Kidney (tissue), 14 donors: Measurements from ENCODE around the gene MYO15A. TPM values are rescaled to one million over a fixed set of nuclear protein-coding genes. Genes with fewer than 3 reads are reported as not detected.
A peak's percentile ranks its signal among the peaks of the same experiment; 100 is the strongest.

Experiments used
- DNase-seq, 5 donors: peaks; one replicate each; pipeline ENCODE4 v3.0.0-alpha.2; 2013 to 2020
- FAIRE-seq: peaks from 2 replicates; lab custom pipeline; 2012; peaks lifted over from hg19 to GRCh38; lab: Jason Lieb, UNC
- H3K27ac ChIP-seq, 2 donors: one replicate each; pipeline ENCODE4 v1.7.0; 2013; ENCODE audit warnings: low read depth in 2 of 2, low read length in 2 of 2, inconsistent platforms in 1 of 2
- H3K27me3 ChIP-seq: one replicate; pipeline ENCODE4 v1.7.1; 2013; ENCODE audit warnings: low read length, inconsistent platforms; ENCODE audit not compliant: control insufficient read depth, insufficient read depth
- H3K36me3 ChIP-seq, 3 donors: one replicate each; pipeline versions ENCODE4 v1.7.0 to v1.7.1; 2013; ENCODE audit warnings: low read length in 3 of 3, control low read depth in 1 of 3, inconsistent platforms in 1 of 3; ENCODE audit not compliant: insufficient read depth in 3 of 3, control insufficient read depth in 2 of 3
- H3K4me1 ChIP-seq, 3 donors: one replicate each; pipeline versions ENCODE4 v1.7.0 to v1.7.1; 2013; ENCODE audit warnings: low read length in 3 of 3, inconsistent platforms in 1 of 3, low read depth in 1 of 3; ENCODE audit not compliant: control insufficient read depth in 2 of 3, insufficient read depth in 2 of 3
- H3K4me3 ChIP-seq, 3 donors: one replicate each; pipeline versions ENCODE4 v1.7.0 to v1.8.1; 2013; ENCODE audit warnings: low read length in 3 of 3, control low read depth in 1 of 3, inconsistent platforms in 1 of 3
- H3K9ac ChIP-seq, 3 donors: one replicate each; pipeline versions ENCODE4 v1.7.0 to v1.7.1; 2013; ENCODE audit warnings: low read length in 3 of 3, control low read depth in 1 of 3, inconsistent platforms in 1 of 3
- H3K9me3 ChIP-seq, 3 donors: one replicate each; pipeline versions ENCODE4 v1.7.0 to v1.7.1; 2013; ENCODE audit warnings: low read length in 3 of 3, control low read depth in 1 of 3, inconsistent platforms in 1 of 3; ENCODE audit not compliant: control insufficient read depth in 2 of 3, insufficient read depth in 1 of 3
- CTCF ChIP-seq: IDR thresholded peaks from 3 replicates; pipeline ENCODE4 v1.5.1; 2012; ENCODE audit warnings: mild to moderate bottlenecking, moderate library complexity, borderline replicate concordance; ENCODE audit not compliant: insufficient read depth; ENCODE audit errors: extremely low read depth
- intact Hi-C: fragments of 100-400 bp; cut with DNase I; formaldehyde crosslinking; loops from one replicate; pipeline ENCODE4 v1.11.1; 2022
- polyA plus RNA-seq: library from polyadenylated mRNA; stranded (reverse); fragments of 350-450 nt; fragmentation: Illumina TruSeq; extraction: RNeasy Lipid Tissue Mini Kit (QIAGEN cat#74804); gene quantifications from one replicate; pipeline ENCODE4 v1.2.3, GENCODE V29; 2014; ENCODE audit warnings: low read depth, low replicate concordance; ENCODE audit not compliant: insufficient read depth
- total RNA-seq: library from RNA; stranded (reverse); fragmentation: NEBNext Ultra II Directional; extraction: Animal tissue kit (Norgen Biotek cat#: 25700); gene quantifications from one replicate; pipeline ENCODE4 v1.2.1, GENCODE V29; 2021
- donor health status: control.
- donor health status: control.
- donor health status: control.
- donor health status: control.
- donor health status: control.
- donor health status: DM: yes; HTN: yes; CAD: no.
- donor health status: Normal renal cell carcinoma (clear cell type).

Gene MYO15A
- total and polyA plus RNA-seq, 2 donors from 2014 or later = 0.80 to 1.3 TPM

- Histone ChIP-seq H3K9ac (peak overlapping the region in 2 of 3 donors; percentile 14 to 20), H3K27me3 (no peaks in the 10 kb centered on the region), H3K36me3 (peaks cover 0 to 18% (median 14%) of the 10 kb centered on the region in 3 donors), H3K4me1 (peaks cover 3 to 61% (median 58%) of the 10 kb centered on the region in 3 donors), H3K27ac (peak overlapping the region; percentile 47 to 89), H3K9me3 (no peaks in the 10 kb centered on the region), H3K4me3 (peak overlapping the region in 1 of 3 donors; percentile 20)
- intact Hi-C loops = no loop called here
- no peak for TF ChIP-seq CTCF
- DNase-seq (peak in 1 of 5 donors; percentile 85), FAIRE-seq (no peak)
Measured at GRCh38 chr17:18191236-18191667, 82.7 kb downstream of the MYO15A start.

- no peak for FAIRE-seq
- Histone ChIP-seq H3K4me3 (no peak overlapping the region), H3K36me3 (peaks cover 0 to 22% (median 19%) of the 10 kb centered on the region in 3 donors), H3K27ac (peak overlapping the region in 1 of 2 donors; percentile 89), H3K4me1 (peaks cover 3 to 61% (median 52%) of the 10 kb centered on the region in 3 donors), H3K27me3 (no peaks in the 10 kb centered on the region), H3K9me3 (no peaks in the 10 kb centered on the region), H3K9ac (no peak overlapping the region)
- DNase-seq = no peak
- intact Hi-C loops = no loop called here
- no peak for TF ChIP-seq CTCF
Measured at GRCh38 chr17:18191967-18192366, 83.4 kb downstream of the MYO15A start.

DNA sequence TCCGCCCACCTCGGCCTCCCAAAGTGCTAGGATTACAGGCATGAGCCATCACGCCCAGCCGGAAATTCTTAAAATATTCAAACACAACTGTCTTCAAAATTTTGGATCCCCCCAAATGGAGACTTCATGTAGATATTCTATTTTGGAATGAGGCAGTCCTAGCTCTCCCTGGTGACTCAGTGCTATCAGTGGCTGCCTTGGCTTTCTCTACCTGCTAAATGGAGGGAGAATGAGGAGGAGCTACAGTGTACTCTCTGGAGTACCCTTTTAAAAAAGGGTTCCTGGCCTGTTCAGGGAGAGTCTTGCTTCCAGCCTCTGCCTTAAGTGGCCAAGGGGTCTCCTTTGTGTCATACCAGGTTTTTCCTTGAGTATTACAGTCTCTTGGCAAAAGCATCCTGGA is 85.8 kb downstream of the MYO15A start:
- no peak for TF ChIP-seq CTCF
- Histone ChIP-seq H3K27me3 (no peaks in the 10 kb centered on the region), H3K4me3 (no peak overlapping the region), H3K36me3 (peaks cover 0 to 39% (median 24%) of the 10 kb centered on the region in 3 donors), H3K9ac (no peak overlapping the region), H3K9me3 (no peaks in the 10 kb centered on the region), H3K4me1 (peaks cover 3 to 68% (median 56%) of the 10 kb centered on the region in 3 donors), H3K27ac (no peak overlapping the region)
- no peak for DNase-seq
- intact Hi-C loops = no loop called here
- FAIRE-seq = no peak

DNA sequence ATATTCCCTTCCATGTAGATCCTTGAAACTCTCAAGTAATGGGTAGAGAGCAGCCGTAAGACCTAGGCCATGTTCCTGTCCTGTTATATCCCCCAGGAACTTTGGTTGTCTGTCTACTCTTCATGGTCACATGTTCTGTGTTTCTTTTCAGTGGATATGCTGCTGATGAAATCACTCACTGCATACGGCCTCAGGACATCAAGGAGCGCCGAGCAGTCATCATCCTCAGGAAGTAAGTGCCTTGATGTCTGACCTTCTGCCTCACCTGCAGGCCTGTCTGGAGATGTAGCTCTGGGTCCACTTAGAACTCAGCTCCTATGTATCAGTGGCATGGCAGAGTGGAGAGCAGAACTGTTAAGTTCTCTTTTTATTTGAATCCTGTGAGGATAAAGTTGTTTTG is 86.2 kb downstream of the MYO15A start:
- intact Hi-C loops = no loop called here
- peaks cover 0 to 39% (median 24%) of the 10 kb centered on the region in 3 donors for H3K36me3 ChIP-seq
- TF ChIP-seq CTCF = no peak

More for the DNA sequence above, 86.2 kb downstream of the MYO15A start:
- H3K27ac ChIP-seq = peak overlapping the region in 1 of 2 donors; percentile 2
- H3K4me1 ChIP-seq = peaks cover 3 to 64% (median 56%) of the 10 kb centered on the region in 3 donors
- H3K27me3 ChIP-seq = no peaks in the 10 kb centered on the region
- no peak overlapping the region for H3K9ac ChIP-seq
- DNase-seq = no peak
- FAIRE-seq = no peak
- H3K9me3 ChIP-seq = no peaks in the 10 kb centered on the region
- no peak overlapping the region for H3K4me3 ChIP-seq
